ENCODE data around the gene G6PC3. TPM values are rescaled to one million over a fixed set of nuclear protein-coding genes. Genes with fewer than 3 reads are reported as not detected.
A peak's percentile ranks its signal among the peaks of the same experiment; 100 is the strongest.
"Not testable (repeated sequence)": the region's sequence is repeated elsewhere in the genome, so short reads cannot be mapped to it uniquely, and the experiment has no call there.

Gene G6PC3
- polyA plus RNA-seq, 4 donors: 73.2 to 104 (median 83.4) TPM

- DNase-seq (ENCODE audit: low read depth in 4 of 4, low spot score in 2 of 4): no peak
Measured at GRCh38 chr17:44081681-44082080, 11.1 kb downstream of the G6PC3 start.

- DNase-seq (ENCODE audit: low read depth in 4 of 4, low spot score in 2 of 4): no peak
Measured at GRCh38 chr17:44082256-44082927, 11.9 kb downstream of the G6PC3 start.

DNA sequence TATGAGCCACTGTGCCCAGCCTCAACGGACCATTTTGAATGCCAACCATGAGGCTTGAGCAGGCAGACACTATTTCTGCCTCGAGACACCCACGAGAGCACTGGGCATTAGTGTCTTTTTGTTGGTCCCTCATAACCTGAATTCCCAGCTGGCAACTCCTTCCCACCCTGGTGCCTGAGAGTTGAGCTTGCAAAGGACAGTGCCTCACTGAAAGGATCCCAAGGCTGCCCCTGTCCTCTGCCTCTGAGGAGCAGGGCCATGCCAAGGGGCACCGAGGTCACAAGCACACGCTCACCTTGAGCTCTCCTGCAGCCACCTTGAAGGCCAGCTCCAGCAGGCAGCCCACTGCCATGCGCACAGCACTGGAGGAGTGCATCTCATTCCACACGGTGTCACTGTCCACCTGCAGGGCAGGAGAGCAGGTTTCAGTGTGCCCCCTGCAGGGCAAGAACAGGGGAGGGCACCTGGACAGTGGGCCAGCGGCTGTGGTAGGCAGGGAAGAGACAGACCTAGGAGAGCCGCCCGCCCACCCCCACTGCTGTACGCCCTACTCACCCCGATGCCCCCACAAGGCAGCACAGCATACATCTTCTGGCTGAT is 12.8 kb downstream of the G6PC3 start:
- DNase-seq (ENCODE audit: low read depth in 4 of 4, low spot score in 2 of 4): no peak

DNA sequence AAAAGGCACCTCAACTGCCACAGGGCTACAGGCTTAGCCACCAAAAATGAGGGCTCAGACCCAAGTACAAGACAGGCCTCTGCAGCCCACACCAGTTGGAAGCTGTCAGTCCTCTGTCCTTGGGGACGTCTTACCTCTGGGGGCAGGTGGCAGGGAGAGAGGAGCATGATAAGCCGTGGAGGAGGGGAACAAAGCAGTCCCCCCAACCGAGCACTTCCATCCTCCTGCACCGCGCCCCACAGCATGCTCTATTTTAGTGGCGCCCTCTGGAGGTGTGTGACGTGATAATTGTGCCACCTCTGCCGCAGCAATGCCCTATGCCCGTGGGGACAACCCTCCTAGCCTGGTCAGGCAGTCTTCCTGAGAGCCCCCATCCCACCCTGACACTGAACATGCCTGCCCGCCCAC is 13.6 kb downstream of the G6PC3 start:
- no peak for DNase-seq (ENCODE audit: low read depth in 4 of 4, low spot score in 2 of 4)

DNA sequence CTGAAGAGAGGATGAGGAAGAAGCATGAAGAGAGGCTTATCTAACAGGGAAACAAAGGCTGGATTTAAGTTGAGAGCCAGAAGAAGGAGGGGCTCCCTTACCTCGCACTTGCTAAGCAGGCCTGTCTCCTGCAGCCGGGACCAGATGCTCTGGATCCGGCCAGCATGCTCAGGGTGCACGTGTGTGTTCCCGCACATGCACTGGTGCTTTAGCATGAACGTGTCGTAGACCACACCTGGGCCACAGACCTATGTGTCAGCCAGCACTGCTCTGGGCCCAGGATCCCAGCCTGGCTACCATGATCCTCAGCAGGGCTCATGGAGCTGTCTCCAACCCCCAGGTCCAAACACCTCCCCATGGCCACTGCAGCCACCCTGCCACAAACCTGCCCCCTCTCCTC is 14.4 kb downstream of the G6PC3 start:
- DNase-seq (ENCODE audit: low read depth in 4 of 4, low spot score in 2 of 4): no peak

GRCh38 chr17:44085908-44086307 is 15.4 kb downstream of the G6PC3 start:
- DNase-seq (ENCODE audit: low read depth in 4 of 4, low spot score in 2 of 4): no peak

DNA sequence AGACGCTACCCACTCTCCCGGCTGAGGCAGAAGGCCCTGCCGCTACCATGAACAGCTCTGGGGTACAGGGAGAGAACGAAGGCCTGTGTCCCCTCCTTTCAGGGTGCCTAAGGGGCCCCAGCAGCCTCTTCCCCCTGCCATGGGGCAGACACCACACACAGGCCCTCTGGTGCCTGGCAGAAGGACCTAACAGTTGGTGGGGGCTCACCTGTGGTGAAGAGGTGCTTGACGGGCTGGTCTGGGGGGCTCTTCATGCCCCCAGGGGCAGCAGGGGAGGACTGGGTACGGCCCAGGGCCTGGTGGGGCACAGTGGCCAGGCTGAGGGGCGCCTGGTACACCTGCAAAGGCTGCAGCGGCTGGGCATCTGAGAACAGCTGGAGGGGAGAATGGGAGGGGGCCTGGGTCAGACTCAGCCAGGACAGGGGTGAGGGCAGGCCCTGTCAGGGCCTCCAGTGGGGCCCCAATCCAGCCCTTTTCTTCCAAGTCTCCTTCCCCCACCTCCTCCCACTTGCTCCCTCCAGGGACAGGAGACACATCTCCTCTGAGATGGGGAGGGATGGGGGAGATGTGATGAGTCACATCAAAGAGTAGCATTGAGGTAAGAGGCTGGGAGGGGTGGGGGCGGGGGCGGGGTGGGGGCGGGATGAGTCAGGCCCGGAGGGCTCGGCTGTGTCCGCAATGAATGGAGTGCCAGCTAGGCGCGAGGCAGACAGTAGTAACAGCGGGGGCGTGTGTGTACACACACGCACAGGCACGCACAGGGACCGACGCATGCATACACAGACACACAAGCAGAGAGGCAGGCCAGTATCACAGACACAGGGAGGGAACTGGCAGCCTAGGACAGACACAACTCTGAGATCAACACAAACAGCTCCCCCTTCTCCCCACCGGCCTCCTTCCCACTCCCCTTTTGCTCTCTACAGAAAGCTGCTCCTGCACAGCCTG is 16.1 kb downstream of the G6PC3 start:
- no peak for DNase-seq (ENCODE audit: low read depth in 4 of 4, low spot score in 2 of 4)

GRCh38 chr17:44087319-44087718 is 16.8 kb downstream of the G6PC3 start:
- DNase-seq (ENCODE audit: low read depth in 4 of 4, low spot score in 2 of 4): no peak

GRCh38 chr17:44088254-44088653 is 17.7 kb downstream of the G6PC3 start:
- DNase-seq (ENCODE audit: low read depth in 4 of 4, low spot score in 2 of 4): no peak

GRCh38 chr17:44091200-44091997 is 20.9 kb downstream of the G6PC3 start:
- DNase-seq (ENCODE audit: low read depth in 4 of 4, low spot score in 2 of 4): no peak

- DNase-seq (ENCODE audit: low read depth in 4 of 4, low spot score in 2 of 4): no peak
Measured at GRCh38 chr17:44092051-44092450, 21.5 kb downstream of the G6PC3 start.

GRCh38 chr17:44093231-44093900 is 22.8 kb downstream of the G6PC3 start:
- no peak for DNase-seq (ENCODE audit: low read depth in 4 of 4, low spot score in 2 of 4)

- no peak for DNase-seq (ENCODE audit: low read depth in 4 of 4, low spot score in 2 of 4)
Measured at GRCh38 chr17:44094701-44095387, 24.3 kb downstream of the G6PC3 start.

DNA sequence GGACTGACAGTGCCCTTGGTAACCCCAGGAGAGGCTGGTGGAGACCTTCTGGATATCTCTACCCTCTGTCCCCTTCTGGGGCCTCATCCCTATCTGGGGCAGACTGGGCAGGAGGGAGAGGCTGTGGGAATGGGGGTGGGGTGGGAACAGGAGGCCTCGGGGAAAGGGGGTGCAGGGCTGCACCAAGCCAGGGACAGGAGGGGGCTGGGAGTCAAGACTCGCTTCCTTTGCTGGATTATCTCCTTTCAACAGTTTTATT is 24.8 kb downstream of the G6PC3 start:
- no peak for DNase-seq (ENCODE audit: low read depth in 4 of 4, low spot score in 2 of 4)

DNA sequence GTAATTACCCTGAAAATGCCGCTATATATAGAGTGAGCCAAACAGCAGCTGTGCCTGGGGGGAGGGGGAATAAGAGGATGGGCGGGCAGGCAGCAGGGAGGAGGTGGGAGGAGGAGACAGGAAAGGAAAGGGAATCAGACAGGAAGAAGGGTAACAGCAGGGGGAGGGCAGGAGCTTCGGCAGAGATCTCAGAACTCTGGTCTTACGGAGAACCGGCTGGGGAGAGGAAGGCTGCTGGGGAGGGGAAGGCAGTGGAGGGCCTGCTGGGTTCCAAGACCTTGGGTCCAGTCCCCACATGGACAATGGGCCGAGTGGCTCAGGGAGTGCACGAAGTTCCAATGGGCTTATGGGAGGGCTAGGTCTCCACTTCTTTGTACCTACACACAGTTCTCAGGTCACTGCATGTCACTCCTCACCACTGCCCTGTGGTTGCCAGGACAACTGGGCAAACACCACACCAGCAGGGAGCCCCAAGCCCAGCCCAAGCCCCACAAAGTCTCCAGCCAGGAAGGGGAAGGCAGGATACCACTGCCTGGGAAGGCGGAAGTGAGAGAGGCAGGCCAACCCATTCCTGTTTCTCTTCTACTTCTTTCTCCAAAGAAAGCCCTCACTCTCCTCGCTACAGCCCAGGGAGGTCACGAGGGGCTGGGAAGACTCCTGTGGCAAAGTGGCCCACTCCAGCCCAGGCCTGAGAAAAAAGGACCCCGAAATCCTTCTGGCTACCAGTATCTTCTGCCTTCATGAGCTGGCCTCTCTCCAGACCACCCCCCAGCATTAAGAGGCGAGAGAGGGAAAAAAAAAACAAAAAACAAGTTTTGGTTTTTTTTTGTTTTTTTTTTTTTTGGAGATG is 25.3 kb downstream of the G6PC3 start:
- DNase-seq (ENCODE audit: low read depth in 4 of 4, low spot score in 2 of 4): peak; percentile 47 to 85 (median 79)

DNA sequence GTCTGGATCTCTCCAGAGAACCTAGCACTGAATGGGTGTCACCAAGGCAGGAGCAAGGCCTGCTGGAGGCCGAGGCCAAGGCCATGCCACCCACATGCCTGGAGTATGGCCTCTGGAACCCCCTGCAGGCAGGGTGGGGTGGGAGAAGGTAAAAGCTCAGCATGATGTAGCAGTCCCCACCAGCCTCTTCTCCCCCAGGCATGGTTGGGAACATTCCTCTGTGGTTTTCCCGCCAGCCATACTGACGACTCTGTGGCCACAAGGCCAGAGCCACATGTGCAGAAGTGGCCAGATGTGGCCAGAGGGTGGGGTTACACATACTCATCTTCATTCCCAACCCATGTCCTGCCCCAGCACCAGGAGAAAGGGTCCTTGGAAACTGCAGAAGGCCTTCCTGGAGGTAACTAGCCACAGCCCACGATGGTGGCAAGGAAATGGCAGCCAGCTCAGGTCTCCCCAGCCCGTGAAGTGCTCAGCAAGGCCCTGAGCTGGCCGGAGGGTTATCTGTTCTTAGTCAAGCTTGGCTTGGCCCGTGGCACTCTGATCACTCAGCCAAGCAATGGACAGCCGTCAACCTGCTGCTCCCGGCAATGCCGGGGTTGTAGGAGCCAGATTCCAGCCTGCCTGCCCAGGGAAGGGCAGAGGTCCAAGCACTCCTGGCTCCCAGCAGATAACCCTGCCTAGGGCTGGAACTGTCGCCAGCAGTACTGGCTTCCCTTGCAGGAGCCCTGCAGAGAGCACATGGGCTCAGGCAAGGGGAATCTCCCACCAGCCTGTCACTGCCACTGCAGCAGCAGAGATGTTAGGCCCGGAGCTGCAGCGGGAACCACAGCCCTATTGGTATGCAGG is 26.8 kb downstream of the G6PC3 start:
- DNase-seq (ENCODE audit: low read depth in 4 of 4, low spot score in 2 of 4): no peak

DNA sequence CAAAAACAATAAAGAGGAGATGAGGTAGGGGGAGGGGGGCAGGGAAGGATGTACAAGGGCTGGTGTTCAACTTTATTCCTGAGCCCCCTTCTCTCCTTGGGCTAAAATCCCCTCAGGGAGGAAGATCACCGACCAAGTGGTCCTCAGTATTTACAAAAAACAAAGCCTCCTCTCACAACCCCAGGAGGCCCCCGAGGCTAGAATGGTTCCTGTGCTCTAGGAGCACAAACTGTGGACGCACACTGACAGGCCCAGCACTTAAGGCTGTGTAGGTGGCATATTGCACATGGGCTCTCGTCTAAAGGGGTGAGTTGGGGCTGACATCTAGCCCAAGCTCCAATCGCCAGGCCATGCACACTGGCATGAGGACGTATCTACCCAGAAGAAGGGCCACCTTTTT is 31.3 kb downstream of the G6PC3 start:
- not testable (repeated sequence) for DNase-seq (ENCODE audit: low read depth in 4 of 4, low spot score in 2 of 4)

All from left renal cortex interstitium (tissue), 4 donors.